ENCODE results near the gene RNF115.
"Not testable (repeated sequence)": the region's sequence is repeated elsewhere in the genome, so short reads cannot be mapped to it uniquely, and the experiment has no call there.

- TF ChIP-seq, protein P1, sequence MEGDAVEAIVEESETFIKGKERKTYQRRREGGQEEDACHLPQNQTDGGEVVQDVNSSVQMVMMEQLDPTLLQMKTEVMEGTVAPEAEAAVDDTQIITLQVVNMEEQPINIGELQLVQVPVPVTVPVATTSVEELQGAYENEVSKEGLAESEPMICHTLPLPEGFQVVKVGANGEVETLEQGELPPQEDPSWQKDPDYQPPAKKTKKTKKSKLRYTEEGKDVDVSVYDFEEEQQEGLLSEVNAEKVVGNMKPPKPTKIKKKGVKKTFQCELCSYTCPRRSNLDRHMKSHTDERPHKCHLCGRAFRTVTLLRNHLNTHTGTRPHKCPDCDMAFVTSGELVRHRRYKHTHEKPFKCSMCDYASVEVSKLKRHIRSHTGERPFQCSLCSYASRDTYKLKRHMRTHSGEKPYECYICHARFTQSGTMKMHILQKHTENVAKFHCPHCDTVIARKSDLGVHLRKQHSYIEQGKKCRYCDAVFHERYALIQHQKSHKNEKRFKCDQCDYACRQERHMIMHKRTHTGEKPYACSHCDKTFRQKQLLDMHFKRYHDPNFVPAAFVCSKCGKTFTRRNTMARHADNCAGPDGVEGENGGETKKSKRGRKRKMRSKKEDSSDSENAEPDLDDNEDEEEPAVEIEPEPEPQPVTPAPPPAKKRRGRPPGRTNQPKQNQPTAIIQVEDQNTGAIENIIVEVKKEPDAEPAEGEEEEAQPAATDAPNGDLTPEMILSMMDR (IDR thresholded peaks at IDR 0.05; ENCODE audit: insufficient read depth, low read length) = not testable (repeated sequence)
- TF ChIP-seq POLR2AphosphoS5 (IDR thresholded peaks at IDR 0.05; ENCODE audit: low read depth); REST (IDR thresholded peaks at IDR 0.05; ENCODE audit: insufficient replicate concordance, low read depth); GABPA (IDR thresholded peaks at IDR 0.05; ENCODE audit: low read depth); SPI1 (IDR thresholded peaks at IDR 0.05; ENCODE audit: borderline replicate concordance, low read depth): not testable (repeated sequence)
Measured at GRCh38 chr1:145768004-145768403, 55.9 kb downstream of the RNF115 start.

All from HL-60 (cell line).